IPS DF 4.7 (cell line): ENCODE measurements around the gene SAMM50.

Experiments used
- DNase-seq: peaks from one replicate; pipeline ENCODE4 v3.0.0-alpha.2; 2013; ENCODE audit warnings: low spot score; ENCODE audit errors: extremely low read depth

SAMM50 gene

DNA sequence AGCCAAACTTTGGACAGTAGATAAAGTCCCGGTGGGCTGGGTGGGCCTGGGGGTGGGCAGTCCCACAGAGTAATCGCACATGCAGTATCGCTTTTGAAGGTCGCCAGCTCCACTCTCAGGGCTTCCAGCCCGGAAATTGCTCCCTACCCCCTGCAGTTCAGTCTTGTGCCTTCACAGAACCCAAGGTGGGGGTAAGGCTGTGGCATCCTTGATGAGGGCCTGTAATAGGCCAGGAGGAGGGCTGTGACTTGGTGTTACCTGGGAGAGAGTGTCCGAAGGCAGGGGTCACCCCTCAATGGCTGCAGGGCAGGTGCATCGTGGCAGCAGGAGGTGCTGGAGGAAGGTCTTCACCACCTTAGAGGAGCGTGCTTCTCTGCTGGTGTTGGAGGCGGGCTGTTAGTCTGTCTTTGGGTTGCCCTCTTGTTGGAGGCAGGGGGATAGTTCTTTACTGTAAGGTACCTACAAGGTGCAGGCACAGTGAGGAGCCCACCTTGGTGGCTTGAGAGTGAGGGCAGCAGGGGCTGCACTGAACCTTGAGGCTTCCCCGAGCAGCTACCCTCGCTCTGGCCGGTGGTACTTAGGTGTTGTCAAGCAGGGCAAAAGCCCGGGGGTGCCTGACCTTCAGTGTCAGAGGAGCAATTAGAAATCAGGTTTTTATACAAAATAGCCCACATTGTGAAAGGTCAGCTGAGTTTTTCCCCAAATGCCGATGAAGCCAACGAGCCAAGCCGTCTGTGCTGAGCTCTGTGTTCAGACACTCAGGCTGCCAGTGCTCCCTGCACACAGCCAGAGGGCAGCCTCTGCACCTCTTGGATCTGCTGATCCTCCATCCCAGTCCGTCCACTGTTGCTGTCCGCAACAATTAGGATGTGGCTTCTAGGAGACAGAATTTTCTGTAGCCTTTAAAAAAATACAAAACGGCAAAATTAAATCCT lies 21.9 kb downstream of the SAMM50 start:
- no peak for DNase-seq

DNA sequence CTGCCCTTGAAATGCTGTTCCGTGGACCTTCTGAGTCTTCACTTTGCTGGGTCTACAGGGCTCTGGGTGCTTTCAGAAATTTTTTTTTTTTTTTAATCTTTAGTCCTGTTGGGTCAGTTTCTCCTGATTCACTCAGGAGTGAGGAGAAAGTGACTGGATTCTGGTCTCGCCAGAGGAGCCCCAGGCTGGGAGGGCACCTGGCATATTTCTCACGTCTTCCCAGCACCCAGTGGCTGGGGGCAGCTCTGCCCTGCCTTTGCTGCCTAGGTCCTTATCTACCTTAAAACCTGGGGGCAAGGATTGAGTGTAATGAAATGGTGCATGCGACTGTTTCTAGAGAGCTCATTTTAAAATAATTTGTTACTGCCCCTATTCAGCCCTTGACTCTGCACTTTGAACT lies 23.3 kb downstream of the SAMM50 start:
- no peak for DNase-seq

DNA sequence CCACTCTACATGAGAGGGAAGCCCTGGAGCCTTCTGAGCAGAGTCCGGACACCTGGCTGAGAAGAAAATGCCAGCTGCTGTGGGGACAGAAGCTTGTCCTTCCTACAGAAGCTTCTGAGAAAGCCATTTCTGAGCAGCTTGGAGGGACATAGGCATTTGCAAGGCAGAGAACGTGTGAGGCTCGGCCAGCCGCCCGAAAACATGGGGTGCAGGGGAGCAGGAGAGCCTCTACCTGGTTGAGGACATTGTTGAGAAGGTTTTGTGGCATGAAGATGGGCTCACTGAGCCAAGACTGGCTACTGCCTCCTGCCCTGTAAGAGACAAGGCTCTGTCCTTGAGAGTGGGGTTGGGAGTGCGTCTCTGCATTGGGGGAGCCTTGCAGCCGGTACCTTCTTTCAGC lies 25.3 kb downstream of the SAMM50 start:
- DNase-seq: no peak

DNA sequence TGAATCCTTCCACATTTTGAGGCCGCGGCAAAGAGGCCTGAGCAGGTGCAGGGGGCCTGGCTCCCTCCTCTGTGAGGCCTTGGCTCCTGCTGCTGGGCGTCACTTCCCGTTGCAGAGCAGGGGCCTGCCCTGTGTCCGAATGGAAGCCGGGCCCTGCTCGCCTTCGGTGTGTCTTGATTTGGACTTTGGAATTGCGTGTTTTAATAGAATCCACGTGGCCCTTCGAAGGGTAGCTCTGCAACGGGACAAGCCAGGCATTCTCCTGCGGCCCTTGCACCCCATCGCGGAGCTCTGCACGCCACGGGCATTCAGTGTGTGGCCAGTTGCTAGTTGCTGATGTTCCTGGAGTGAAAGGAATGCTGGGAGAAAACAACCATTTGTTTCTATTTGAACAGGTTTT lies 25.8 kb downstream of the SAMM50 start:
- DNase-seq: no peak

DNA sequence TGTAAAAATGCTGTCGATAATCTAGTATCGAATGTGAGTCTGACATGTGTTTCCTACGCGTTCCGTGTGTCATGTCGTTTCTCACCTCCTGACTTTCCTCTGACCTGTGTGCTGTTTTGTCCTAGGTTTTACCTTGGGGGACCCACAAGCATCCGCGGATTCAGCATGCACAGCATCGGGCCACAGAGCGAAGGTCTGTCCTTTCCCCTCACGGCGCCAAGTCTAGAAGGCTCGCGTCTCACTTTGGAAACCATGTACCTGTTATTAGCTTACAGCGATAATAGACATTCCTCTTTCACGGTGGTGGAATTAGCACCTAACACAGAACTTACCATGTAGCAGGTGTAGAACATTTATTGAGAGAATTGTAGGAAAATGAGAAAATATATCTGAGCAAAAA lies 28.6 kb downstream of the SAMM50 start:
- DNase-seq: no peak

DNA sequence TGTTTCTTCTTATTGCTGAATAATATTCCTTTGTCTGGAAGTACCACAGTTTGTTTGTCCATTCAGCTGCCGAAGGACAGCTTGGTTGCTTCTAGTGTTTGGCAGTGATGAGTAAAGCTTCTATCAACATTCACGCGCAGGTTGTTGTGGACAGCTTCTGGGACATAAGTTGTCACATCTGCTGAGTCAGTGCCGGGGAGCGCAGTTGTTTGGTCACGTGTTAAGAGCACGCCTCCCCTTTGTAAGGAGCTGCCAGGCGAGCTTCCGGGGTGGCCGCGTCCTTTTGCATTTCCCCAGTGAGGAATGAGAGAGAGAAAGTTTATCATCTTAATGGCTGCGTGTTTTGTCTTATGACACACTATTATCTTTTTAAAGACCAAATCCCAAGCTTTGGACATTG lies 30.3 kb downstream of the SAMM50 start:
- no peak for DNase-seq

DNA sequence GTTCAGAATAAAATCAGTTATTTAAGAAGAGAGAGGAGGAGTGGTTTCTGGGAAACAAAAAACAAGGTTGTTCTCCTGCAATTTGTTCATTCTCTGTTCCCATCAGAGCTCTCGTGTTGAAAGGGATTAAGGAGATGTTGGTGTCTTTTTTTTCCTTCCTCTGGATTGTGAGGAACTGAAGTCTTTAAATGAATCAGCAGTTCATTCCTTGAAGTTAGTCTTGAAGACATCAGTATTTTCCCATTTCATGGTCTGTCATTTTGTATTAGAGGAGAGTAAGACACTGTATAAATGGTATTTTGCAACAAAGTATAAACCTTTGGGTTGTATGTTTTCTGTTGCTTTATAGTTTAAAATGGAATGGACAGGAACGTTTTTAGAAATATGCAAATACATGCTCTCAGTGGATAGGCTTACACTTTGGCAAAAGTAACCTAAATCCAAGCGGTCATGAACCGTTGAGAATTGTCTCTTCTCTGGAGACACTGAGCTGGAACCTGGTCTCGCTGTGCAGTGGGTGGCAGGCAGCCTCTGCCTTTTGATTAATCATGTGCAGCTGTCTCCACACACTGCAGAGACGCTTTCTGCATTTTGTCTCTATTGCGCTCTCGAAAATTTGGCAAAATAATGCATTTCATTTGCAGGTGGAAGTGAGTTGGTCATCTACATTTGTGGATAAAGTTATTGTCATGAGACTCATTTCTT lies 33.0 kb downstream of the SAMM50 start:
- no peak for DNase-seq

DNA sequence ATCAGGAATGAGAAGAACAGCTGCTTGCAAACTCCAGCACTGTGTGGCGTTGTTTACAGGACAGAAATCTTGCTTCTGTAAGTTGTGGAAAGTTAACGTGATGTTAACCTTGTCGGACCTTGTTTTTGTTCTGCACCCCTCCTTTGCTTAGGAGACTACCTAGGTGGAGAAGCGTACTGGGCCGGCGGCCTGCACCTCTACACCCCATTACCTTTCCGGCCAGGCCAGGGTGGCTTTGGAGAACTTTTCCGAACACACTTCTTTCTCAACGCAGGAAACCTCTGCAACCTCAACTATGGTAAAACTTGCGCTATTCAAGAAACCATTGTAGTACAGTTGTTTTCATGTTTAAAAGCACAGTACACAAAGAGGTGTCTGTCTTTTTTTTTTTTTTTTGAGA lies 33.7 kb downstream of the SAMM50 start:
- DNase-seq: no peak

DNA sequence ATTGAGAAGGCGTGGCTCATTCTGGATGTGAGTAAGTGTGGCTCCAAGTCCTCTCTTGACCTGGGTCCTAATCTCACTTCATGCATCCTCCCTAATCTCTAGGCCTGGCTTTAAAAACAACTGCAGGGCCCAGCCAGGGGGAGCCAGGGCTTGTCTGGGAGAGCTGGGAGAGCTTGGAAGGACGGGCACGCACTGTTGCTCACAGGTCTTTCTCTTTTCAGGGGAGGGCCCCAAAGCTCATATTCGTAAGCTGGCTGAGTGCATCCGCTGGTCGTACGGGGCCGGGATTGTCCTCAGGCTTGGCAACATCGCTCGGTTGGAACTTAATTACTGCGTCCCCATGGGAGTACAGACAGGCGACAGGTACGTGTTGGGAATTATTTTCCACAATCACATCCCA lies 34.8 kb downstream of the SAMM50 start:
- DNase-seq: no peak

DNA sequence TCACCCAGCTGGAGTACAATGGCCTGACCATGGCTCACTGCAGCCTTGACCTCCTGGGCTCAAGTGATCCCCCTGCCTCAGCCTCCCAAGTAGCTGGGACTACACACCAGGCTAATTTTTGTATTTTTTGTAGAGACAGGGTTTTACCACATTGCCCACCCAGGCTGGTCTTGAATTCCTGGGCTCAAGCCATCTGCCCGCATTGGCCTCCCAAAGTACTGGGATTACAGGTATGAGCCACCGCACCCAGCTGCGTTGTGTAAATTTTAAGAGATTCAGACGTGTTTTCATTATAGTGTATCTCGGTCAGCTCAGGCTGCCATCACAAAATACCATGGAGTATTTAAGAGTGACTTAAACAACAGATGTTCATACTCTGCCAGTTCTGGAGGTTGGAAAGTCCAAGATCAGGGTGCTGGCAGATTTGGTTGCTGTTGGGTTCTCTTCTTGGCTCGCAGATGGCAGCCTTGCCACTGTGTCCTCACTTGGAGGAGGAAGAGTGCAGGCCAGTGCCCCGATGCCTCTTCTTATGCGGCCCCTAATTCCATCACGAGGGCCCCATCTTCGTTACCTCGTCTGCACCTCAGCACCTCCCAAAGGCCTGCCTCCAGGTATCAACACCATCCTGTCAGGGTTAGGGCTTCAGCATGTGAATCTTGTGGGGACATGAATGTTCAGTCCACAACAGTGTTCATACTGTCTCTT lies 36.2 kb downstream of the SAMM50 start:
- DNase-seq: no peak

DNA sequence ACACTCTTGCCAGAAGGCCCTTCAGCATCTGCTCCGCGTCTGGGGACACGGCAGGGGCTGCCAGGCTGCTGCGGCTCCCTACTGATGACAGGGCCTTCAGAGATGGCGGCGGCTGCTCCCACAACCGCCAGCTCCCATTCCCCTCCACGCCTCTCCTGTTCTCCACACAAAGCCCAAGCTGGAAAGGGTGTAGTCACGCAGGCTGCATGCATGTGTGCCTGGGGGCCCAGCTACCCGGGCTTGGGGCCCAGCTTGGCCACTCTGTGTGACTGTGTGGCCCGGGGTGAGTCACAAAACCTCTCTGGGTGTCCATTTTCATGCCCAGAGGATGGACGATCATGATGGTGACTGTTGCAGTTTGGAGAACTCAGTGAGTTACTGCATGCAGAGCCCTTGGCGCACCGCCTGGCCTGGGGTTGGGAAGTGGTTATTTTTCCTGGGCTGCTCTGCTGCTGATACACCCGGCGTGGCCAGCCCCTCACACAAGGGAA lies 37.1 kb downstream of the SAMM50 start:
- DNase-seq: no peak

DNA sequence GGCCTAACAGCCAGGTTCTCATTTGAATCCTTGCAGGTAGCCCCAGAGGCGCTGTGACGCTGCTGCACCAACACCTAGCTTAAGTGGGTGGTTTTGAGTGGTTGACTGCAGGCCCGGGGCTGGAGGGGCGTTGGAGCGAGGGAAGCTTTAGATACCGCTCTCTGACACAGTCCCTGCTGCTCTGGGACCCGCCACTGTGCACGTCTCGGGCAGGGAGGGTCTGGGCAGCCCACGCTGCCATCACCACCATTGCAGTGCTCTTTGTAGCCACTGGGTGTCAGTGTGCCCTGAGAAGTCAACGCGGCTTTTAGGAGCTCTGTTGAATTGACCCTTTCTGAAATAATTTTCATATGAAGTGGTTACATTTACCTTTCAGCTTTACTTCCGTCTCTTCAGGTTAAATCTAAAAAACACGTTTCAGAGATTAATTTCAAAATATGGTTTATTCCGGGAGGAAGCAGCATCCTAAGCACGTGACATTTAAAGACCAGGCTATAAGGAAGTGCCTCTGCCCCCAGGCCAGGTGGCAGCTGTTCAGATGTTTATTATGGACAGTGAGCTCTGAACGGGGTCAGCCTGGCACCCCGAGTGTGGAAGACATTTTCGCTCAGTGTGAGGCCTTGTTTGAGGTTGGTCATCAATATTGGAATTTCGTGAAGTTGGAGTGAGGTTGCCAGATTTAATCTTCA lies 38.0 kb downstream of the SAMM50 start:
- peak; percentile 11 for DNase-seq

DNA sequence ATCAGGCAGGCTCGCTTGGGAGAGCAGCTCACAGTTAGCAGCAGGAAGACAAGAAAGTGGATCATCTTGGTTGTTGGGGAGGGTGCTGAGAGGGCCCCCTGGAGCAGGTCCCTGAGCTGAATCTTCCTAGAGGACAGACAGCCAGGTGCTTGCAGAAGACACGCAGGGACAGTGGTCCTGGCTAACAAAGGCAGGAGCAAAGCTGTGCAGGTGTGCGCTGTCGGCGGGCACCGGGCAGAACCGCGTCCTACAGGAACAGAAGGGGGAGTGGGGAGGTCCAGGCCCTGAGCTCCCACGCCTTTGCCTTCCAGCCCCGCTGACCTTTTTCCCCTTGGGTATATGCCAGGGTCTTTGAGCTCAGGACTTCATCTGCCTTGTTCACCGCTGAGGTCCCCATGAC lies 38.8 kb downstream of the SAMM50 start:
- DNase-seq: no peak

DNA sequence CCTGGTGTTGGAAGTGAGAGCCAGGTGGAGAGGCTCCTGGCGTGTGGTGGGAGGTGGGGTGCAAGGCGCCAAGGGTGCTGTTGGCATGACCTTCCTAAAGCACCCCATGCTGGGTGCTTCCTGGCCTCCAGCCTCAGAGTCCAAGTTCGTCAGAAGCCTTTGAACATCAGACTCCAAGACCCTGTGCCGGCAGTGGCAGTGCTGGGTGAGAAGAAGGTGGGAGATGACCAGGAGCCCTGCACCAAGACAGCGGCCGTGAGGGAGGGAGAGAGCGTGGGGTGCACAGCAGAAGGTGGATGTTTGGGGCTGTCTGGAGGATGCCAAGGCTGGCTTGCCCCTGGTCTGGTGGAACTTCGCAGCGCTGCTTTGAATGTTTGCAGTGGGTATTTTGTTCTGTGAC lies 39.2 kb downstream of the SAMM50 start:
- no peak for DNase-seq

DNA sequence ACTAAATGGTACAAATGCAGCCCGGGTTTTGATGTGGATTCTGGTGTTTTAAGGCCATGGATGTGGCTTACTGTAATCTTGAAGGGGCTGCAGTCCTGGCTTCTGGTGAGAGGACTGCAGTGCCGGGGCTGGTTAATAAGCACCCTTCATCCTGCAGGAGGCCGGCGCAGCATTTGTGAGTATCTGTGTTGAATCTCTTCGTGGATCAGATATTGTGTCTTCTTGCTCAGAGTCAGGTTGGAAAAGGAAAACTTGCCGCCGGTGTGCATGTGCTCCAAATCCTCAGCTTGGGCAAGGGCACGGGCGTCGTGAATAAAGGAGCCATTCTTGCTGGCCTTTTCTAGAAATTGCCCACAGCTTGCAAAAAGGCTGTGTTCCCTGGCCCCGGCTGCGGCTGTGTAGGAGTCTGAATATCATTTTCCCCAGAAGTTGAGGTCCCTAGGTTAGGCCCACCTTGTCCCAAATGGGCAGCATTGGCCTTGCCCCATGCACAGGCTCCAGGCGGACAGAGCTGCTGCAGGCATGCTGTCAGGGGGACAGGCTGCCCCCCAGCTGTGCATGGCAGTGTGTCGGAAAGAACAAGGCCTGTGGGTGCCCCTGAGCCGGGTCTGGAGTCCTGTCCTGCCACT lies 39.9 kb downstream of the SAMM50 start:
- no peak for DNase-seq

DNA sequence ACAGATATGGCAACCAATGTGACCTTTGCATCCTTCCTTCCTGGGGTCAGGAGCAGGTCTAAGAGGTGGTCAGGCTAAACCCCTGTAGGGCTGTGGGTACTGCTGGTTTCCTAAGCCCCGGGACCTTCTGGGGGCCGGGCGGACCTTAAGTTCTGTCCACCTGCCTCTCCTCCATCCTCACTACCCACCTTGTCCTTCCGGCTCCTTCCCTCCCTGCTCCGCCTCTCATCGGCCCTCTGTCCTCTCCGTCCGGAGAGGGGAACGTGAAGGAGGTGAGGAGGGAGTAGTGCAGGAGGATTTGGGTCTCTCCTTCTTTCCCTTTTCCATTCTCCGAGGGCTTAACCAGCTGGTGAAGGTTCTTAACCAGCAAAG lies 40.5 kb downstream of the SAMM50 start:
- no peak for DNase-seq

DNA sequence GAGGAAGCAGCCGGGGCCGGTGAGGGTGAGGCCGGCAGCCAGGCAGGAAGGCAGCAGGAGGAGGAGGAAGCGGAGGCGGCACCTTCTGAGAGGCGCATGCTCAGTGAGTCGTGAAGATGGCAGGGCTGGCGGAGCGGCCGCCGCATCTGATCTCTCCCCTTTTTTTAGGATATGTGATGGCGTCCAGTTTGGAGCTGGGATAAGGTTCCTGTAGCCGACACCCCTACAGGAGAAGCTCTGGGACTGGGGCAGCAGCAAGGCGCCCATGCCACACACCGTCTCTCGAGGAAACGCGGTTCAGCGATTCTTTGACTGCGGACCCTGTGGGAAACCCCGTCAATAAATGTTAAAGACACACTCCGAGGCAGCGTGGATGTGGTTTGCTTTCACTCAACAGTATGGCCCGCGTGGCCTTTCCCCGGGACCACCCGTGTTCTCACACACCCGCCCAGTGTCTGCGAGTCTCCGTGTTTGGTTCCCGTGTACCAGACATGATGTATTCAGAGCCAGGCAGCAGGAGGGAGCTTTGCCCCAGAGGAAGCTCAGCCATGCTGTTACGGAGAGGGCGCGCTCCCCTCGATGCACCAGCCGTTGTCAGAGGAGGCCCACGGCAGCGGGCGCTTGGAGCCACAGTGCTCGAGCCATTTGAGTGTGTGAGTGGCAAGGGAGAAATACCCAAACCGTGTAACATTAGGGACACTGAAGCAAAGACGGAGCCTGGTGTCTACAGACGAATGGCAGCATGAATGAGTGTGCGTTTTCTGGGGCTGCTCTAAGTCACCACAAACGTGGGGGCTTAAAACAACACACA lies 41.1 kb downstream of the SAMM50 start:
- DNase-seq: no peak

DNA sequence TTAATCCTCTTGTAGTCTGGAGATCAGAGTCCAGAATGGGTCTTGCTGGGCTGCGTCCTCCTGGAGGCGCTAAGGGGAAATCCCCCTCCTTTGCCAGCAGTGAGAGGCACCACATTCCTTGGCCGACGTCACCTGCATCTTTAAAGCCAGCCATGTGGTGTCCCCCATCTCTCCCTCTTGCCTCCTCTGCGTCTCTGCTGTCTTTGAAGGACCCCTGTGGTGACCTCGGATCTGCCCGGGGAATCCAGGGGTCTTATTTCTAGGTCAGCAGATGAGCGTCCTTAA lies 41.7 kb downstream of the SAMM50 start:
- DNase-seq: peak; percentile 11

DNA sequence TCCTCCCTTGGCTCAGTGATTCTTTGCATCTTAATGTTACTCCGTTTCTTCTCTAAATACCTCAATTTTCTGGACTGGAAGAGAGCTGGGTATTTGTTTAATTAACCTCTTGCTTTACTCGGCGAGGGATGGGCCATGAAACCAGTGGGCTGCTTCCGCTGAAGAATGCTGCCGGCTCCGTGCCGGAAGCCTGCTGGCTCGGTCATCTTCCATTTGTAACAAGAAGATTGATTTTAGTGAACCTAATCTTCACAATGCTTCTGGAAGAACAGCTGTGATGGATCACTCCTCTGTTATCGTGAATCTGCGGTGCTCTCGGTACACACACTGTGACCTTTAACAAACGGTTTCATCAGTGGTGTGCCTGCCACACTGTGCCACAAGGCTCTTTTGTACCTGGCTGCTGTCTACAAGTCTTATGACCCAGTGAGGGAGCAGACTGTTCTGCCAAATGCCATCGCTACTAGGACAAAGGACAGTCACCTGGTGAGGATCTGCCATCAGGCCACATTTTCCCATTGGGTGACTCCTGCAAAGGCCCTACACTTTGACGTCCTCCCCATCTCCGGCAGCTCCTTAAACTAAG lies 43.5 kb downstream of the SAMM50 start:
- DNase-seq: no peak

DNA sequence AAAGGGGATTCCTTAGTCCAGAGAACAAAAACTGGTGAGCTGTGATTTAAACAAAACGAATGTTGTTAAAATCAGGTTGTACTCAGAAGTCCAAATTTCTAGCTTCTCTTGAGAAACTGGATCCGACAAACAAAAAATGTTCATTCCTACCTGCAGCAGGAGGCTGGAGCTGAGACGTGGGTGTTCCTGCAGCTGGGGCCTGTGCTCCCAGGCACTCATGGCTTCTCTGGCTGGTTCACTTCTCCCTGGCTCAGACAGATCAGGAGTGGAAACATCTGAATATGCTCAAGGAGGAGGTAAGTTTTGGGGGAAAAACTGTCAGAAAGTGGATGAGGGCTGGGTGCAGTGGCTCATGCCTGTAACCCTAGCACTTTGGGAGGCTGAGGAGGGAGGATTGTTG lies 44.1 kb downstream of the SAMM50 start:
- no peak for DNase-seq
